Measurements from ENCODE around the gene CDCA7.

- TF ChIP-seq CTCF (conservative IDR thresholded peaks at IDR 0.05; ENCODE audit: low read length) = no peak
- TF ChIP-seq EZH2phosphoT487 (IDR thresholded peaks at IDR 0.05; ENCODE audit: borderline replicate concordance, low read depth, low read length) = no peak
These were observed 14.9 kb upstream of the CDCA7 start for GRCh38 chr2:173339807-173340206.

All from OCI-LY7 (cell line).